HepG2 (cell line): ENCODE results near the gene TET3. TPM values are rescaled to one million over a fixed set of nuclear protein-coding genes. Genes with fewer than 3 reads are reported as not detected.

Source experiments
- ATF7-NPFF ChIP-seq: sonication (generic); formaldehyde crosslinking; IDR thresholded peaks from 2 replicates; pipeline ENCODE4 v1.8.1; 2023; ENCODE audit warnings: mild to moderate bottlenecking, low read depth, missing genetic modification reagents, moderate library complexity
- FOXO1 ChIP-seq: sonication (generic); formaldehyde crosslinking; IDR thresholded peaks from 2 replicates; pipeline ENCODE4 v1.4.0; 2020; ENCODE audit warnings: missing genetic modification reagents
- KAT8 ChIP-seq: IDR thresholded peaks from 2 replicates; pipeline ENCODE4 v1.6.1; 2016; ENCODE audit warnings: missing genetic modification reagents, missing compliant biosample characterization
- KDM2A ChIP-seq: sonication (generic); formaldehyde crosslinking; IDR thresholded peaks from 2 replicates; pipeline ENCODE4 v1.4.0; 2020; ENCODE audit warnings: low read depth, missing genetic modification reagents, borderline replicate concordance
- MED13 ChIP-seq: sonication (generic); formaldehyde crosslinking; IDR thresholded peaks from 2 replicates; pipeline ENCODE4 v1.5.0; 2020; ENCODE audit warnings: missing genetic modification reagents
- NFE2L1 ChIP-seq: sonication (generic); formaldehyde crosslinking; IDR thresholded peaks from 2 replicates; pipeline ENCODE4 v1.4.0; 2020; ENCODE audit warnings: missing genetic modification reagents, mild to moderate bottlenecking, borderline replicate concordance
- NKX3-1 ChIP-seq: sonication (generic); formaldehyde crosslinking; IDR thresholded peaks from 2 replicates; pipeline ENCODE4 v1.5.0; 2020; ENCODE audit warnings: missing genetic modification reagents
- NR2F6 ChIP-seq, 2 experiments: IDR thresholded peaks; 2 replicates each; pipeline ENCODE4 v1.6.1; 2016; ENCODE audit warnings: antibody characterized with exemption in 1 of 2, mild to moderate bottlenecking in 1 of 2
- WIZ ChIP-seq: sonication (generic); formaldehyde crosslinking; IDR thresholded peaks from 2 replicates; pipeline ENCODE4 v1.5.1; 2020; ENCODE audit warnings: mild to moderate bottlenecking, missing genetic modification reagents
- ZNF232 ChIP-seq: sonication (generic); formaldehyde crosslinking; IDR thresholded peaks from 2 replicates; pipeline ENCODE4 v1.4.0; 2020; ENCODE audit warnings: missing genetic modification reagents, borderline replicate concordance
- ZNF235 ChIP-seq: sonication (generic); formaldehyde crosslinking; IDR thresholded peaks from 2 replicates; pipeline ENCODE4 v1.8.1; 2023; ENCODE audit warnings: mild to moderate bottlenecking, missing genetic modification reagents, borderline replicate concordance
- polyA plus RNA-seq, 8 experiments: library from polyadenylated mRNA; depleted of rRNA in 3 of 8; stranded (reverse) in 7 of 8; unstranded in 1 of 8; fragments of >200 nt; fragmentation: Illumina TruSeq in 4 of 8; extraction: Trizol in 4 of 8; gene quantifications; 2 replicates each; pipeline versions ENCODE4 v1.2.1 to v1.2.3, GENCODE V29; 2011 to 2016; ENCODE audit warnings: low read depth in 4 of 8, missing spikeins in 1 of 8, mixed read lengths in 1 of 8; ENCODE audit not compliant: insufficient read depth in 1 of 8
- total RNA-seq, 5 experiments: library from RNA; depleted of rRNA; stranded (reverse); fragments of >200 nt; fragmentation: Illumina TruSeq; extraction: Trizol; gene quantifications; 2 replicates each; pipeline ENCODE4 v1.2.3, GENCODE V29; 2016; ENCODE audit warnings: low read depth in 1 of 5
- TF ChIP-seq, protein P1 (sequence below): sonication (generic); formaldehyde crosslinking; IDR thresholded peaks from 2 replicates; pipeline ENCODE4 v1.4.0; 2020; ENCODE audit warnings: mild to moderate bottlenecking, missing genetic modification reagents, borderline replicate concordance
- TF ChIP-seq, protein P2 (sequence below): sonication (generic); formaldehyde crosslinking; IDR thresholded peaks from 2 replicates; pipeline ENCODE4 v1.9.0; 2022; ENCODE audit warnings: low read depth, missing genetic modification reagents
- TF ChIP-seq, protein P3 (sequence below): sonication (generic); formaldehyde crosslinking; conservative IDR thresholded peaks from 2 replicates; pipeline ENCODE4 v1.4.0; 2020; ENCODE audit warnings: mild to moderate bottlenecking, missing genetic modification reagents, moderate library complexity
- TF ChIP-seq, protein P4 (sequence below): sonication (generic); formaldehyde crosslinking; conservative IDR thresholded peaks from 2 replicates; pipeline ENCODE4 v1.4.0; 2020; ENCODE audit warnings: missing genetic modification reagents

Gene TET3
- total and polyA plus RNA-seq, 2 of the 13 experiments (the other 11 are each of a cell fraction or from before 2014, with no cell fraction given) = 4.3 to 6.8 TPM

DNA sequence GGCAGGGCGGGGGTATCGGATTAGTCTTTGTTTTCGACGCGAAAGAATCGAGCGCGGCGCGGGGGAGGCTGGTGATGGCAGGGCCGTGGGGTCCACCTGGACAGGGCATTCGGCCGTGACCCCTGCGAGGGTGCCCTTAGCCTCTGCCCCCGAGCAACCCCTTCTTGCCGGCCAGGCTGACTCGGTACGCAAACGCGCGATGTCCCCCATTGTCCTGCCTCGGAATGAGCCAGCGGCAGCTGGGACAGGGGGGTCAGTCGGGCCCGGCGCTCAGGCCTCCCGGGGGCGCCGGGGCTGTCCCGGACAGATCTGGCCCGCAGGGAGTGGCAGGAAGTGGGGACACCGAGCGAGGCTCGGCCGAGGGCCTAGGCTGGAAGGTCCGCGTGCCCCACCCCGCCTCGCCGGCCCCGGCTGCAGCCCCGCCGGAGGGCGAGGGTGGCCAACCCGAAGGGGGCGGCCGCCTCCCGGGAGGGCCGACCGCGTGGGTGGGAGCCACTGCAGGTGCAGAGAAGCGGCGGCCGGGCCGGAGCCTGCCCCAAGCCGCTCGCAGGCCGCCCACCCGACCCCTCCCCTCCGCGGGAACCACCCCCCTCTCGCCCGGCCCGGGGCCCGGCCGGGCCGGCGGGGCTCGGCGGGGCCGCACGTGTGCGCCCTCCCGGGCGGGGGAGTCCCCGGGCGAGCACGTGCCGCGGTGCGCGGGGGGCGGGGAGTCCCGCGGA lies at the start of gene TET3 (continued):
- TF ChIP-seq, protein P1, sequence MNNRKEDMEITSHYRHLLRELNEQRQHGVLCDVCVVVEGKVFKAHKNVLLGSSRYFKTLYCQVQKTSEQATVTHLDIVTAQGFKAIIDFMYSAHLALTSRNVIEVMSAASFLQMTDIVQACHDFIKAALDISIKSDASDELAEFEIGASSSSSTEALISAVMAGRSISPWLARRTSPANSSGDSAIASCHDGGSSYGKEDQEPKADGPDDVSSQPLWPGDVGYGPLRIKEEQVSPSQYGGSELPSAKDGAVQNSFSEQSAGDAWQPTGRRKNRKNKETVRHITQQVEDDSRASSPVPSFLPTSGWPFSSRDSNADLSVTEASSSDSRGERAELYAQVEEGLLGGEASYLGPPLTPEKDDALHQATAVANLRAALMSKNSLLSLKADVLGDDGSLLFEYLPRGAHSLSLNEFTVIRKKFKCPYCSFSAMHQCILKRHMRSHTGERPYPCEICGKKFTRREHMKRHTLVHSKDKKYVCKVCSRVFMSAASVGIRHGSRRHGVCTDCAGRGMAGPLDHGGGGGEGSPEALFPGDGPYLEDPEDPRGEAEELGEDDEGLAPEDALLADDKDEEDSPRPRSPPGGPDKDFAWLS (CRISPR knock-in tag) = peak; percentile 85; the same call in 1 of the 2 replicates
- peak; percentile 32; the same call in 1 of the 2 replicates for TF ChIP-seq KAT8
- TF ChIP-seq, protein P2, sequence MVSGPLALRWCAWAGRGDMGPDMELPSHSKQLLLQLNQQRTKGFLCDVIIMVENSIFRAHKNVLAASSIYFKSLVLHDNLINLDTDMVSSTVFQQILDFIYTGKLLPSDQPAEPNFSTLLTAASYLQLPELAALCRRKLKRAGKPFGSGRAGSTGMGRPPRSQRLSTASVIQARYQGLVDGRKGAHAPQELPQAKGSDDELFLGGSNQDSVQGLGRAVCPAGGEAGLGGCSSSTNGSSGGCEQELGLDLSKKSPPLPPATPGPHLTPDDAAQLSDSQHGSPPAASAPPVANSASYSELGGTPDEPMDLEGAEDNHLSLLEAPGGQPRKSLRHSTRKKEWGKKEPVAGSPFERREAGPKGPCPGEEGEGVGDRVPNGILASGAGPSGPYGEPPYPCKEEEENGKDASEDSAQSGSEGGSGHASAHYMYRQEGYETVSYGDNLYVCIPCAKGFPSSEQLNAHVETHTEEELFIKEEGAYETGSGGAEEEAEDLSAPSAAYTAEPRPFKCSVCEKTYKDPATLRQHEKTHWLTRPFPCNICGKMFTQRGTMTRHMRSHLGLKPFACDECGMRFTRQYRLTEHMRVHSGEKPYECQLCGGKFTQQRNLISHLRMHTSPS = peak; percentile 45; the same call in 1 of the 2 replicates
- peak; percentile 61; the same call in 1 of the 2 replicates for TF ChIP-seq NR2F6 (IDR thresholded peaks at IDR 0.05)
- peak; percentile 67; the same call in 1 of the 2 replicates for TF ChIP-seq NR2F6 (CRISPR knock-in tag; IDR thresholded peaks at IDR 0.05)
- TF ChIP-seq ZNF235 (CRISPR knock-in tag) = peak; percentile 84; the same call in 1 of the 2 replicates
- TF ChIP-seq, protein P3, sequence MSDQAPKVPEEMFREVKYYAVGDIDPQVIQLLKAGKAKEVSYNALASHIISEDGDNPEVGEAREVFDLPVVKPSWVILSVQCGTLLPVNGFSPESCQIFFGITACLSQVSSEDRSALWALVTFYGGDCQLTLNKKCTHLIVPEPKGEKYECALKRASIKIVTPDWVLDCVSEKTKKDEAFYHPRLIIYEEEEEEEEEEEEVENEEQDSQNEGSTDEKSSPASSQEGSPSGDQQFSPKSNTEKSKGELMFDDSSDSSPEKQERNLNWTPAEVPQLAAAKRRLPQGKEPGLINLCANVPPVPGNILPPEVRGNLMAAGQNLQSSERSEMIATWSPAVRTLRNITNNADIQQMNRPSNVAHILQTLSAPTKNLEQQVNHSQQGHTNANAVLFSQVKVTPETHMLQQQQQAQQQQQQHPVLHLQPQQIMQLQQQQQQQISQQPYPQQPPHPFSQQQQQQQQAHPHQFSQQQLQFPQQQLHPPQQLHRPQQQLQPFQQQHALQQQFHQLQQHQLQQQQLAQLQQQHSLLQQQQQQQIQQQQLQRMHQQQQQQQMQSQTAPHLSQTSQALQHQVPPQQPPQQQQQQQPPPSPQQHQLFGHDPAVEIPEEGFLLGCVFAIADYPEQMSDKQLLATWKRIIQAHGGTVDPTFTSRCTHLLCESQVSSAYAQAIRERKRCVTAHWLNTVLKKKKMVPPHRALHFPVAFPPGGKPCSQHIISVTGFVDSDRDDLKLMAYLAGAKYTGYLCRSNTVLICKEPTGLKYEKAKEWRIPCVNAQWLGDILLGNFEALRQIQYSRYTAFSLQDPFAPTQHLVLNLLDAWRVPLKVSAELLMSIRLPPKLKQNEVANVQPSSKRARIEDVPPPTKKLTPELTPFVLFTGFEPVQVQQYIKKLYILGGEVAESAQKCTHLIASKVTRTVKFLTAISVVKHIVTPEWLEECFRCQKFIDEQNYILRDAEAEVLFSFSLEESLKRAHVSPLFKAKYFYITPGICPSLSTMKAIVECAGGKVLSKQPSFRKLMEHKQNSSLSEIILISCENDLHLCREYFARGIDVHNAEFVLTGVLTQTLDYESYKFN (CRISPR knock-in tag) = peak; percentile 49
- no peak; the same call in 1 of the 2 replicates for TF ChIP-seq FOXO1 (CRISPR knock-in tag)
- peak; percentile 34; the same call in 1 of the 2 replicates for TF ChIP-seq ZNF232 (CRISPR knock-in tag)
- TF ChIP-seq, protein P4, sequence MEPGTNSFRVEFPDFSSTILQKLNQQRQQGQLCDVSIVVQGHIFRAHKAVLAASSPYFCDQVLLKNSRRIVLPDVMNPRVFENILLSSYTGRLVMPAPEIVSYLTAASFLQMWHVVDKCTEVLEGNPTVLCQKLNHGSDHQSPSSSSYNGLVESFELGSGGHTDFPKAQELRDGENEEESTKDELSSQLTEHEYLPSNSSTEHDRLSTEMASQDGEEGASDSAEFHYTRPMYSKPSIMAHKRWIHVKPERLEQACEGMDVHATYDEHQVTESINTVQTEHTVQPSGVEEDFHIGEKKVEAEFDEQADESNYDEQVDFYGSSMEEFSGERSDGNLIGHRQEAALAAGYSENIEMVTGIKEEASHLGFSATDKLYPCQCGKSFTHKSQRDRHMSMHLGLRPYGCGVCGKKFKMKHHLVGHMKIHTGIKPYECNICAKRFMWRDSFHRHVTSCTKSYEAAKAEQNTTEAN (CRISPR knock-in tag) = peak; percentile 58
- TF ChIP-seq MED13 (CRISPR knock-in tag) = peak; percentile 31; the same call in 1 of the 2 replicates
- 0 out of 2 replicates have a peak, but pooled peaks have one; percentile 11 for TF ChIP-seq WIZ (CRISPR knock-in tag)
- 0 out of 2 replicates have a peak, but pooled peaks have one; percentile 7 for TF ChIP-seq KDM2A (CRISPR knock-in tag)
- 0 out of 2 replicates have a peak, but pooled peaks have one; percentile 35 for TF ChIP-seq NFE2L1 (CRISPR knock-in tag)
- peak; percentile 54; the same call in 1 of the 2 replicates for TF ChIP-seq NKX3-1
- peak; percentile 92 for TF ChIP-seq ATF7-NPFF (CRISPR knock-in tag)
